PC-9 (cell line): Measurements from ENCODE around the gene RASAL3.
"Not testable (repeated sequence)": the region's sequence is repeated elsewhere in the genome, so short reads cannot be mapped to it uniquely, and the experiment has no call there.

Source experiments
- EZH2 ChIP-seq: fragments of 200-600 bp; sonication (generic); IDR thresholded peaks from 2 replicates; pipeline ENCODE4 v1.8.0; 2017; ENCODE audit warnings: antibody characterized with exemption, low read depth
- TF ChIP-seq, protein P1 (sequence below): fragments of 200-600 bp; sonication (generic); conservative IDR thresholded peaks from 2 replicates; pipeline ENCODE4 v1.6.1; 2017; ENCODE audit warnings: mixed run types, antibody characterized with exemption, mild to moderate bottlenecking, moderate library complexity

- TF ChIP-seq, protein P1, sequence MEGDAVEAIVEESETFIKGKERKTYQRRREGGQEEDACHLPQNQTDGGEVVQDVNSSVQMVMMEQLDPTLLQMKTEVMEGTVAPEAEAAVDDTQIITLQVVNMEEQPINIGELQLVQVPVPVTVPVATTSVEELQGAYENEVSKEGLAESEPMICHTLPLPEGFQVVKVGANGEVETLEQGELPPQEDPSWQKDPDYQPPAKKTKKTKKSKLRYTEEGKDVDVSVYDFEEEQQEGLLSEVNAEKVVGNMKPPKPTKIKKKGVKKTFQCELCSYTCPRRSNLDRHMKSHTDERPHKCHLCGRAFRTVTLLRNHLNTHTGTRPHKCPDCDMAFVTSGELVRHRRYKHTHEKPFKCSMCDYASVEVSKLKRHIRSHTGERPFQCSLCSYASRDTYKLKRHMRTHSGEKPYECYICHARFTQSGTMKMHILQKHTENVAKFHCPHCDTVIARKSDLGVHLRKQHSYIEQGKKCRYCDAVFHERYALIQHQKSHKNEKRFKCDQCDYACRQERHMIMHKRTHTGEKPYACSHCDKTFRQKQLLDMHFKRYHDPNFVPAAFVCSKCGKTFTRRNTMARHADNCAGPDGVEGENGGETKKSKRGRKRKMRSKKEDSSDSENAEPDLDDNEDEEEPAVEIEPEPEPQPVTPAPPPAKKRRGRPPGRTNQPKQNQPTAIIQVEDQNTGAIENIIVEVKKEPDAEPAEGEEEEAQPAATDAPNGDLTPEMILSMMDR: not testable (repeated sequence)
- TF ChIP-seq EZH2: not testable (repeated sequence)
These were observed 21.4 kb upstream of the RASAL3 start for GRCh38 chr19:15485768-15486167.
